ENCODE results near the gene GARIN5B. TPM values are rescaled to one million over a fixed set of nuclear protein-coding genes. Genes with fewer than 3 reads are reported as not detected.

GARIN5B gene
- total RNA-seq, 1 experiment from 2014 or later = not detected

GRCh38 chr19:55353803-55354697 lies 9.0 kb downstream of the GARIN5B start:
- in situ Hi-C loops (cut with HindIII; ENCODE audit: low sequenced_read_pairs) = no loop called here
- no peak for DNase-seq (ENCODE audit: low spot score)

DNA sequence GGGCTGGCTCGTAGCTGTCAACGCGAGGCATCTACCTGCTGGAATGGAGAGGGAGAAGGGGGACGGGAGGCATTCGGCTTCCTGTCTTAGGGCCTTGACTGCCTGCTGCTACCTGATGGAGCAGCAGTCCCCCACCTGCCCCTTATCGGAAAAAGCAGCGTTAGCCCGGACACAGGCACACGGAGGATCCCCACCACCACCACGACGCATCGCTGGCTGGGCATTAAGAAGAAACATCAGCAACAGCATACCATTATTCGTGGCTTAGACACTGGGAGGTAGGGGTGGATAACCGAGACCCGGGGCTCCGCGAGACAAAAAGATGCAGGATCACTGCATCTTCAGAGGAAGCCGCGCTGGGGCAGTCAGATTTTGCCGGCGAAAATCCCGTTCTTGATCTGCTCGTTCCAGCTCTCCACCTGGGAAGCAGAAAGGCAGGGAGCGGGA lies 9.7 kb downstream of the GARIN5B start:
- DNase-seq (ENCODE audit: low spot score) = no peak
- in situ Hi-C loops (cut with HindIII; ENCODE audit: low sequenced_read_pairs) = no loop called here

GRCh38 chr19:55352549-55353145 lies 10.4 kb downstream of the GARIN5B start:
- no peak for DNase-seq (ENCODE audit: low spot score)
- in situ Hi-C loops (cut with HindIII; ENCODE audit: low sequenced_read_pairs) = no loop called here

DNA sequence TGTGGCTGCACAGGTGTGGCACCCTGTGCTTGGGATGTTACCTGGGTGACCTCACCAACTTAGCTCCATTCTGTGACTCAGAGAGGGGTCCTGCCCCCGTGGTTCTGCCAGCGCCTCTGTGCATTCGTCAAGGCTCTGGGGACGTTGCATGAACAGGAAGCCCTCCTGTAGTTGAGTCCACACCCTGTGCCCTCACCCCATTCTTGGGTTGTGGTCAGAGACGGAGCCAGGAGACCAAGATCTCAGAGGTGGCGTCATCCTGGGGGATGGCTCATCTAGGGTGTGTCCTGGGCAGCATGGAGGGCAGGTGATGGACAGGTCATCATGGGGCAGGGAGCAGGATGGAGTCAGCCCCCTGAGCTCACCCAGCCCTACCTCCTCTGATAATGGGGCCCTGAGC lies 11.0 kb downstream of the GARIN5B start:
- in situ Hi-C loops (cut with HindIII; ENCODE audit: low sequenced_read_pairs) = no loop called here
- DNase-seq (ENCODE audit: low spot score) = no peak

DNA sequence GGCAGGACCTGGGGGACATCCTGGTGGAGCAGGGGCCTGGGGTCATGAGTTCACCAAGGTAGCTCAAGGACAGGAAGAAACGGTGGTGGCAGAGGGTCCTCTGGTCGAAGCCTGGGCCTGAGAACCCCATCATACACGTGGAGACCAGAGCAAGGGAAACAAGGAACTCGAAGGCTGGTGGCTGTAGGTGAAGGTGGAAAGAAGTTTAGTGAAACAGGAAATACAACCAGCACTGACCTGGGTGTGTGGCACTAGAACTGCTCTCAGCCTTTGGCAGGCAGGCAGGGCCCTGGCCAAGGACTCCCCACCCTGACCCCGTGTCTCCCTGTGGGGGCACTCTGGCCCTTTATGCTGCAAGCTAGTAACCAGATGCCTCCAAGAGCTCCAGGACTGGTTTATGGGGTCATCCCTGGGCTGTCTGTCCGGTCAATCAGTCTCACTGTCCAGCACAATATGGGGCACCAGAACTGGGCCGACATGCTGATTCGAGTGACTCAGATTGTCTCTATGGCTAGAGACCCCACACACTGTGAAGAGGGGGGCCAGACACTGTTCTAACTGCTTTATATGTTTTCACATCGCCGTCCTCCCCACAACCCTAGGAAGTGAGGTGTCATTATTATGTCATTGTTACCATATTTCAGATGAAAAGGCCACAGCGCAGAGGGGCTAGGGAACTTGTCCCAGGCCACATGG lies 12.3 kb downstream of the GARIN5B start:
- DNase-seq (ENCODE audit: low spot score) = no peak
- in situ Hi-C loops (cut with HindIII; ENCODE audit: low sequenced_read_pairs) = no loop called here

DNA sequence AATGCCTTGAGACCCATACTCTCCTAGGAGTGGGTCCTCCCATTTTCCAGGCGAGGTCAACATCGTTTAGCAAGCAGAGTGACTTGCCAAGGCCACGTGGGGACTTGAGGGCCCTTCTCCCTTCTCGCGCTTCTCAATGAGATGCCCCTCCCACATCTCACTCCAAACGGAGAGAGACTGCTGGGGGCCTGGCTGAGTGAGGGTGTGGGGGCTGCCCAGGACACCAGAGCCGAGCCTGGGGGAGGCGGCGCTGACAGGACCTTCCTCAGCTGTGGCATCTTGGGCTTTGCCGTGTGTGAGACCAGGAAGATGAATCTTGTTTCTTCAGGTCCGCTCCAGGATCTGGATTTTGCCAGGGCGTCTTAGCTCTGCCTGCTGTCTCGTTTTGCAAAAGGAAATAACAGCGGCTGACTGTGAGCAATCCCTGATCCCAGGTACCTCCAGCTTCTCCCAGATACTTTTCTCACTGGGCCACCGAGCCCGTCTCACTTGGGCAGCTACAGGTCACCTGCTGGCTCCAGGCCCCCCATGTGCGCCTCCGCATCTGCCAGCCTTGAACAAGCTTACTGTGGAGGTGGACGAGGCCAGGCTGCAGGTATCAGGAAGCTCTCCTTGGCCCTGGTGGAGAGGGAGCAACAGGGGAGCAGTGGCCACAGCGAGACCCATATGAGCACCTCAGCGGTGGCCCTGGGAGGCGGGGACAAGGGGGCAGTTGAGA lies 14.6 kb downstream of the GARIN5B start:
- peak; percentile 51 for DNase-seq (ENCODE audit: low spot score)
- in situ Hi-C loops (cut with HindIII; ENCODE audit: low sequenced_read_pairs) = loop anchor here (10.0 kb wide), 1 partner anchor 174 kb away; no protein-coding TSS in a partner anchor

DNA sequence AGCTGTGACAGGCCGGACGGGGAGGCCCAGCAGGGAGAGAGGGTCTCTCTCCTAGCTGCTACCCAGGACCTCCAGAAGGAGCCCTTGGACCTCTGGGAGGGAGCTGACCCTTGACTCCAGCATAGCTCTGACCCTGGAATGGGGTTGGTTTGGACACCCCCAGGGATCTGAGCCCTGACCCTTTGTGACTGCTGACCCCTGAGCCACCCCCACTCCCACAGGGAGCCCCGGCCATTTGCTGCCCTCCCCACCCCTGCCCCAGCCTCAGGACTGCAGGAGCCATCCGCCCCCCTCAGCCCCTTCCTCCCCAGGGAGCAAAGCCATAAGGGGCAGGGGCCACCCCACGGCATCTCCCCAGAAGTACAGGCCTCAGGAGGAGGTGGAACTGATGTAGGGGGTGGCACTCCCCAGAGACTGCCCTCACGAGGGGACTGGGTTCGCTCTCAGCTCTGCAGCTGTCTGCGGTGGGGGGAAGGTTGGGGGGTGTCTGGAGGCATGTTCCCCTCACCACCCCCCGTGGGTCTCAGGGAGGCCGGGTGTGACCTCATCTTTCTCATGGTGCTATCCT lies 15.5 kb downstream of the GARIN5B start:
- no peak for DNase-seq (ENCODE audit: low spot score)
- in situ Hi-C loops (cut with HindIII; ENCODE audit: low sequenced_read_pairs) = loop anchor here (10.0 kb wide), 1 partner anchor 173 kb away; no protein-coding TSS in a partner anchor

- peak; percentile 31 for DNase-seq (ENCODE audit: low spot score)
- in situ Hi-C loops (cut with HindIII; ENCODE audit: low sequenced_read_pairs) = loop anchor here (10.0 kb wide), 1 partner anchor 172 kb away; no protein-coding TSS in a partner anchor
These were observed 16.2 kb downstream of the GARIN5B start for GRCh38 chr19:55346725-55347441.

DNA sequence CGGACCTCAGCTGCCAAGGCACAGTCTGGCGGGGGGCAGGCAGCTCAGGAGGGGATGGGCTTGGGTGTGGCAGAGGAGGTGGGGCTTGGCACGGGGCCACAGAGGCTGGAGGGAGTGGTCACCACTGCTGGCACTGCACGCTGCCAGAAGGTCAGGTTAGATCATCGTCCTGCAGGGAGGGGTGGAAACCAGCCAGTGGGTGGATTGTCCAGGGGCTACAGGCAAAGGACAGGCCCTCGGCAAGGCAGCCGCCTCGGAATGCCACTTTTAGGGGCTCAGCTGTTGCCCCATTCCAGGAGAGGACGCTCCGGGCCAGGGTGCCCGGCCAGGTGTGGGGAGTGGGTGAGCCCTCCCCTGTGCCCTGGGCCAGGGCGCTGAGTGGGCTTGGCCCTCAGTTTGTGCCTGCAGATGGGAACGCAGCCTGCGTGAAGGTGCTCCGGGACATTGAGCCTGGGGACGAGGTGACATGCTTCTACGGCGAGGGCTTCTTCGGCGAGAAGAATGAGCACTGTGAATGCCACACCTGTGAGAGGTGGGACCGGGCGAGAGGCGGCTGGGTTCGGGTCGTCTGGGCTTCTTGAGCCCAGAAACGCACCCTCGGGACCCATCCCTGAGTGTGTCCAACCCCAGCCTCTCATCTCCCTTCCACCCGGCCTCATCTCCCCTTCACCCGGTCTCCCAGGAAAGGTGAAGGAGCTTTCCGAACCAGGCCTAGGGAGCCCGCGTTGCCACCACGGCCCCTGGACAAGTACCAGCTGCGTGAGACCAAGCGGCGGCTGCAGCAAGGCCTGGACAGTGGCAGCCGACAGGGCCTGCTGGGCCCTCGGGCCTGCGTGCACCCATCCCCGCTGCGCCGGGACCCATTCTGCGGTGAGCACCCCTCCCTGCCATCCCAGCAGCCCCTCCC lies 17.0 kb downstream of the GARIN5B start:
- in situ Hi-C loops (cut with HindIII; ENCODE audit: low sequenced_read_pairs) = loop anchor here (10.0 kb wide), 1 partner anchor 171 kb away; no protein-coding TSS in a partner anchor
- DNase-seq (ENCODE audit: low spot score) = no peak

DNA sequence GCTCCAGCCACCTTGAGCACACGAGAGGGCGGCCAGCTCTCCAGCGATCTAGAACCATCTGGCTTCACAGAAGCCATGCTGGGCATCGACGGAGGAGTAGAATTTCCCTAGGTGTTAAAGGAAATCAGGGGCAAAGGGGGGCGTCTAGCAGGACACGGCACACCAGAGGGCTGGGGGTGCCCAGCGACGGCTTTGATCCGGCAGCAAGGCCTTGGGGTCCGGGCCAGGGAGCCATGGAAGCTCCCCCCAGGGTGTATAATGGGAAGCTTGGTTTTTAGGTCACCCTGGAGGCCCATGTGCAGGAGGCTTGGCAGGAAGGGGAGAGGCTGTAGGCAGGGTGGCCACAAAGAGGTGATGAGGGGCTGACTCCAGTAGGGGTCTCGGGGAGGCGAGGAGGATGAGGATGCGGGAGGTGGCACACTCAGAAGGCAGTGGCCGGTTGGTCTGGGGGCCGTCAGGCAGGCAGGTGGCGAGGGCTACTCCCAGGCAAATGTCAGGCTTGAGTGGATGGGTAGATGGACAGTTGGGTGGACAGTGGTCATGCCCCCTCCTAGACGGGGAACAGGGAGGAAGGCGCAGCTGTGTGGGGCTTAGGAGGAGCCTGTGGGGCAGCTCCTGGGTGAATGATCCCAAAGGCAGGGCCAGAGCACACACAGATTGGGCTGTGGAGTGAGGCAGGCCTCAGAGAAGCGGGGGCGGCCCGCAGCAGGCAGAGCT lies 17.8 kb downstream of the GARIN5B start:
- in situ Hi-C loops (cut with HindIII; ENCODE audit: low sequenced_read_pairs) = loop anchor here (10.0 kb wide), 1 partner anchor 170 kb away; no protein-coding TSS in a partner anchor
- no peak for DNase-seq (ENCODE audit: low spot score)

- no peak for DNase-seq (ENCODE audit: low spot score)
- in situ Hi-C loops (cut with HindIII; ENCODE audit: low sequenced_read_pairs) = loop anchor here (10.0 kb wide), 1 partner anchor 170 kb away; no protein-coding TSS in a partner anchor
These were observed 18.6 kb downstream of the GARIN5B start for GRCh38 chr19:55344444-55344843.

DNA sequence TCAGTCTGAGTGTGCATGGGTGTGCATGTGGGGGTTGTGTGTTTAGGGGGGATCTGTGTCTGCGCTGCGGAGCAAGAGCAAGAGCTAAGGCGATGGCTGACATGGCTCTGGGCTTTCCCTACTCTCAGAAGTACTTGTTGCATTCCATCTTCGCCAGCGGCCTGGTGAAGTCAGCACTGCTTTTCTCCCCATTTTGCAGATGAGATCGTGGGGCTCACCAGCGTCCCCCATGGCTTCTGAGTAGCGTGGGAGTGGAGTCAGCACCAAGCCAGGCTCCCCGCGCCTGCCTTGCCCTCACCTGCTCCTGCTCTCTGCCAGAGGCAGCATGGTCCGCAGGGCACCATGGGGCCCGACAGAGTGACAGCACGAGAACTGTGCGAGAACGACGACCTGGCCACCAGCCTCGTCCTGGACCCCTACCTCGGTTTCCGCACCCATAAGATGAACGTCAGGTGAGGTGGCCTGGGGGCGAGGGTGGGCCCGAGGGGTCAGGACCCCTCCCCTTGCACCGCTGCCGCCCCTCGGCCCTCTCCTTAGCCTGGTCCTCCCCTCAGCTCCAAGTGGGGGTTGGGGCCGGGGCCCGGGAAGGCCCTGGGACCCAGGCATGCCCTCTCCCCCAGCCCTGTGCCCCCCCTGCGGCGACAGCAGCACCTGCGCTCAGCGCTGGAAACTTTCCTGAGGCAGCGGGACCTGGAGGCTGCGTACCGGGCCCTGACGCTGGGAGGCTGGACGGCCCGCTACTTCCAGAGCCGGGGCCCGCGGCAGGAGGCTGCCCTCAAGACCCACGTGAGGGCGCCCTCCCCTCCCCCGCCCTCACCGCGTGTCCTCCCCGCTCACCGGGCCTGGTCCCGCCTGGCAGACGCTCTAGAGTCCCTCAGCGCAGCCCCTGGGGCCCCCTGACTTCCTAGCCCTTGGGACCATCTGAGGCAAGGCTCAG lies 21.2 kb downstream of the GARIN5B start:
- in situ Hi-C loops (cut with HindIII; ENCODE audit: low sequenced_read_pairs) = loop anchor here (10.0 kb wide), 1 partner anchor 167 kb away; no protein-coding TSS in a partner anchor
- no peak for DNase-seq (ENCODE audit: low spot score)

DNA sequence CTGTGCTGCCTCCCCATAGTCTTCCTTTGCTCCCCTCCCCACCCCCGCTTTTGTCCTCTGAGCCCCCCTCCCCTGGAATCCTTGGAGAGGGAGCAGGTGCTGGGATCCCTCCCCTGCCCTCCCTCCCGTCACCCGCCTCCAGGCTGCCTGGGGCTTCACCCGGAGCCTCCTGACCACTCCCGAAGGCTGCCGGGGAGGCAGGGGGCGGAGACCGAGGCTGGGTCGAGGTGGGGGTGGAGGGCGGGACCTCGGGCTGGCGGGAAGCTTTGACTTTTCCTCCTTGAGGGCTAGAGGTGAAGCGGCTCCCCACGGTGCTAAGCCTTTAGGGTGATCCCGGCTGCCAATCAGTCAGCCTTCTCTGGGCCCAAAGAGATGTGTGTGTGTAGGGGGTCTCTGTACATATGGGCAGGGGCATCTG lies 21.9 kb downstream of the GARIN5B start:
- peak; percentile 66 for DNase-seq (ENCODE audit: low spot score)
- in situ Hi-C loops (cut with HindIII; ENCODE audit: low sequenced_read_pairs) = loop anchor here (10.0 kb wide), 1 partner anchor 166 kb away; no protein-coding TSS in a partner anchor

DNA sequence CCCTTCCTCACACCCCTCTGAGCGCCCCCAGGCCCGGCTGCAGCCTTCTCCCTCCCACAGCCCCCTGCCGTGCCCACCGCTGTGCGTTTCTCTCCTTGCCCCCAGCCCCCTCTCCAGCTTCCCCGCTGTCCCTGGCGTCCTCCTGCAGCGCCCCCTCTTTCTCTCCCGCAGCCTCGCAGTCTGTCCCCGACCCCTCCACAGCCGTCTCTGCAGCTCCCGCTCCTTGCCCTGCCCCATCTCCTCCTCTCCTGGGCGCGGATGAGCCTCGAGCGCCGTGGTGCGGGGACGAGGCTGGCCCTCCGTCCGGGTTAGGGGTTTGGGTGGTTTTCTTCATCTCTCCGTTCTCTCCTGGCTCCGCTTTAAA lies 22.3 kb downstream of the GARIN5B start:
- in situ Hi-C loops (cut with HindIII; ENCODE audit: low sequenced_read_pairs) = loop anchor here (10.0 kb wide), 1 partner anchor 166 kb away; no protein-coding TSS in a partner anchor
- no peak for DNase-seq (ENCODE audit: low spot score)
